ENCODE results near the gene PITPNC1. TPM values are rescaled to one million over a fixed set of nuclear protein-coding genes. Genes with fewer than 3 reads are reported as not detected.
A peak's percentile ranks its signal among the peaks of the same experiment; 100 is the strongest.

PITPNC1 gene
- total and polyA plus RNA-seq, 4 experiments from 2014 or later: 68.4 to 124 (median 89.9) TPM

- peaks cover 9% of the 10 kb centered on the region for H3K36me3 ChIP-seq (ENCODE audit: insufficient read depth, low read length)
- H3K4me3 ChIP-seq (ENCODE audit: low read length in 2 of 2): no peak overlapping the region
- H3K4me1 Mint-ChIP-seq: peaks cover 6 to 11% (median 10%) of the 10 kb centered on the region in 4 donors
- POLR2A ChIA-PET (ENCODE audit: partially characterized antibody): no interaction called here
- intact Hi-C loops (cut with micrococcal nuclease): no loop called here
- no peaks in the 10 kb centered on the region for H3K4me1 ChIP-seq (ENCODE audit: insufficient read depth, low read length)
- H3K36me3 Mint-ChIP-seq: peaks cover 46 to 58% of the 10 kb centered on the region in 2 donors
- H3K9me3 Mint-ChIP-seq: peaks cover 0 to 11% (median 2%) of the 10 kb centered on the region in 8 donors
- CTCF ChIA-PET (ENCODE audit: partially characterized antibody): interaction anchor here (1.5 kb wide), 1 partner anchor 283 kb away, joined by 5 read pairs; no protein-coding TSS in a partner anchor
- no peak overlapping the region for H3K27ac ChIP-seq (ENCODE audit: low read depth, low read length)
- H3K27me3 ChIP-seq (ENCODE audit: insufficient read depth, low read length): no peaks in the 10 kb centered on the region
- H3K4me3 Mint-ChIP-seq: no peak overlapping the region
- no peaks in the 10 kb centered on the region for H3K27me3 Mint-ChIP-seq
- peak overlapping the region in 3 of 7 donors; percentile 52 to 82 (median 58) for H3K27ac Mint-ChIP-seq
- no peak for DNase-seq
- no peaks in the 10 kb centered on the region for H3K9me3 ChIP-seq (ENCODE audit: control insufficient read depth in 1 of 2, low read length in 2 of 2)
Observed at GRCh38 chr17:67656494-67657203, 279.6 kb downstream of the PITPNC1 start.

GRCh38 chr17:67657596-67657995 lies 280.5 kb downstream of the PITPNC1 start:
- Histone ChIP-seq H3K4me1 (ENCODE audit: insufficient read depth, low read length) (no peaks in the 10 kb centered on the region), H3K27me3 (ENCODE audit: insufficient read depth, low read length) (no peaks in the 10 kb centered on the region), H3K27ac (ENCODE audit: low read depth, low read length) (no peak overlapping the region), H3K4me3 (ENCODE audit: low read length in 2 of 2) (no peak overlapping the region), H3K36me3 (ENCODE audit: insufficient read depth, low read length) (peaks cover 9% of the 10 kb centered on the region), H3K9me3 (ENCODE audit: control insufficient read depth in 1 of 2, low read length in 2 of 2) (no peaks in the 10 kb centered on the region)
- H3K4me3 Mint-ChIP-seq: peak overlapping the region in 1 of 8 donors; percentile 22
- peaks cover 0 to 11% (median 2%) of the 10 kb centered on the region in 8 donors for H3K9me3 Mint-ChIP-seq
- CTCF ChIA-PET (ENCODE audit: partially characterized antibody): interaction anchor here (1.5 kb wide), 1 partner anchor 284 kb away, joined by 5 read pairs; no protein-coding TSS in a partner anchor
- no peaks in the 10 kb centered on the region for H3K27me3 Mint-ChIP-seq
- intact Hi-C loops (cut with micrococcal nuclease): no loop called here
- no peak for DNase-seq
- H3K27ac Mint-ChIP-seq: peak overlapping the region in 1 of 7 donors; percentile 36
- peaks cover 6 to 11% (median 10%) of the 10 kb centered on the region in 4 donors for H3K4me1 Mint-ChIP-seq
- H3K36me3 Mint-ChIP-seq: peaks cover 42 to 56% of the 10 kb centered on the region in 2 donors
- POLR2A ChIA-PET (ENCODE audit: partially characterized antibody): no interaction called here

- Histone ChIP-seq H3K4me1 (ENCODE audit: insufficient read depth, low read length) (no peaks in the 10 kb centered on the region), H3K36me3 (ENCODE audit: insufficient read depth, low read length) (peaks cover 8% of the 10 kb centered on the region), H3K27ac (ENCODE audit: low read depth, low read length) (no peak overlapping the region), H3K9me3 (ENCODE audit: control insufficient read depth in 1 of 2, low read length in 2 of 2) (no peaks in the 10 kb centered on the region), H3K27me3 (ENCODE audit: insufficient read depth, low read length) (no peaks in the 10 kb centered on the region), H3K4me3 (ENCODE audit: low read length in 2 of 2) (no peak overlapping the region)
- DNase-seq: no peak
- Mint-ChIP-seq H3K4me1 (peaks cover 6 to 11% (median 10%) of the 10 kb centered on the region in 4 donors), H3K9me3 (peaks cover 0 to 11% (median 2%) of the 10 kb centered on the region in 8 donors), H3K27ac (peak overlapping the region in 5 of 7 donors; percentile 19 to 74 (median 44)), H3K36me3 (peaks cover 41 to 54% of the 10 kb centered on the region in 2 donors), H3K27me3 (no peaks in the 10 kb centered on the region), H3K4me3 (peak overlapping the region in 1 of 8 donors; percentile 22)
- ChIA-PET CTCF (ENCODE audit: partially characterized antibody) (interaction anchor here (1.5 kb wide), 1 partner anchor 284 kb away, joined by 5 read pairs; no protein-coding TSS in a partner anchor), POLR2A (ENCODE audit: partially characterized antibody) (no interaction called here)
- intact Hi-C loops (cut with micrococcal nuclease): no loop called here
Observed at GRCh38 chr17:67658265-67658664, 281.2 kb downstream of the PITPNC1 start.

- H3K27ac Mint-ChIP-seq: peak overlapping the region in 4 of 7 donors; percentile 38 to 74 (median 62)
- no peaks in the 10 kb centered on the region for H3K9me3 ChIP-seq (ENCODE audit: control insufficient read depth in 1 of 2, low read length in 2 of 2)
- POLR2A ChIA-PET (ENCODE audit: partially characterized antibody): no interaction called here
- H3K4me1 ChIP-seq (ENCODE audit: insufficient read depth, low read length): no peaks in the 10 kb centered on the region
- CTCF ChIA-PET (ENCODE audit: partially characterized antibody): interaction anchor here (0.8 kb wide), 1 partner anchor 8 kb away, joined by 3 read pairs; no protein-coding TSS in a partner anchor
- intact Hi-C loops (cut with micrococcal nuclease): no loop called here
- no peak overlapping the region for H3K27ac ChIP-seq (ENCODE audit: low read depth, low read length)
- H3K9me3 Mint-ChIP-seq: peaks cover 0 to 11% (median 2%) of the 10 kb centered on the region in 8 donors
- no peaks in the 10 kb centered on the region for H3K27me3 ChIP-seq (ENCODE audit: insufficient read depth, low read length)
- DNase-seq: peak in 1 of 5 donors; percentile 6
- H3K36me3 ChIP-seq (ENCODE audit: insufficient read depth, low read length): peaks cover under 1% of the 10 kb centered on the region
- peaks cover 6 to 11% (median 10%) of the 10 kb centered on the region in 4 donors for H3K4me1 Mint-ChIP-seq
- H3K36me3 Mint-ChIP-seq: peaks cover 35 to 49% of the 10 kb centered on the region in 2 donors
- no peak overlapping the region for H3K4me3 ChIP-seq (ENCODE audit: low read length in 2 of 2)
- H3K4me3 Mint-ChIP-seq: no peak overlapping the region
- no peaks in the 10 kb centered on the region for H3K27me3 Mint-ChIP-seq
Observed at GRCh38 chr17:67659028-67659427, 281.9 kb downstream of the PITPNC1 start.

- H3K9me3 ChIP-seq (ENCODE audit: control insufficient read depth in 1 of 2, low read length in 2 of 2): no peaks in the 10 kb centered on the region
- intact Hi-C loops (cut with micrococcal nuclease): no loop called here
- no peaks in the 10 kb centered on the region for H3K4me1 ChIP-seq (ENCODE audit: insufficient read depth, low read length)
- peaks cover 30 to 40% of the 10 kb centered on the region in 2 donors for H3K36me3 Mint-ChIP-seq
- H3K27ac ChIP-seq (ENCODE audit: low read depth, low read length): no peak overlapping the region
- no peak overlapping the region for H3K4me3 Mint-ChIP-seq
- peaks cover 3% of the 10 kb centered on the region for H3K36me3 ChIP-seq (ENCODE audit: insufficient read depth, low read length)
- peak overlapping the region in 2 of 7 donors; percentile 32 to 39 for H3K27ac Mint-ChIP-seq
- CTCF ChIA-PET (ENCODE audit: partially characterized antibody): no interaction called here
- no peak overlapping the region for H3K4me3 ChIP-seq (ENCODE audit: low read length in 2 of 2)
- POLR2A ChIA-PET (ENCODE audit: partially characterized antibody): no interaction called here
- no peaks in the 10 kb centered on the region for H3K27me3 ChIP-seq (ENCODE audit: insufficient read depth, low read length)
- H3K4me1 Mint-ChIP-seq: peaks cover 7 to 14% (median 10%) of the 10 kb centered on the region in 4 donors
- no peak for DNase-seq
- H3K27me3 Mint-ChIP-seq: no peaks in the 10 kb centered on the region
- peaks cover 0 to 11% (median 0%) of the 10 kb centered on the region in 8 donors for H3K9me3 Mint-ChIP-seq
Observed at GRCh38 chr17:67662712-67663111, 285.6 kb downstream of the PITPNC1 start.

- Histone ChIP-seq H3K4me3 (ENCODE audit: low read length in 2 of 2) (no peak overlapping the region), H3K36me3 (ENCODE audit: insufficient read depth, low read length) (peaks cover 3% of the 10 kb centered on the region), H3K9me3 (ENCODE audit: control insufficient read depth in 1 of 2, low read length in 2 of 2) (no peaks in the 10 kb centered on the region), H3K27me3 (ENCODE audit: insufficient read depth, low read length) (no peaks in the 10 kb centered on the region), H3K27ac (ENCODE audit: low read depth, low read length) (no peak overlapping the region), H3K4me1 (ENCODE audit: insufficient read depth, low read length) (no peaks in the 10 kb centered on the region)
- intact Hi-C loops (cut with micrococcal nuclease): no loop called here
- peaks cover 7 to 14% (median 9%) of the 10 kb centered on the region in 4 donors for H3K4me1 Mint-ChIP-seq
- no peak overlapping the region for H3K4me3 Mint-ChIP-seq
- no peaks in the 10 kb centered on the region for H3K27me3 Mint-ChIP-seq
- DNase-seq: no peak
- peaks cover 34 to 39% of the 10 kb centered on the region in 2 donors for H3K36me3 Mint-ChIP-seq
- ChIA-PET POLR2A (ENCODE audit: partially characterized antibody) (no interaction called here), CTCF (ENCODE audit: partially characterized antibody) (interaction anchor here (1.7 kb wide), 1 partner anchor 288 kb away, joined by 4 read pairs; no protein-coding TSS in a partner anchor)
- no peak overlapping the region for H3K27ac Mint-ChIP-seq
- H3K9me3 Mint-ChIP-seq: peaks cover 0 to 7% (median 1%) of the 10 kb centered on the region in 8 donors
Observed at GRCh38 chr17:67663457-67663856, 286.4 kb downstream of the PITPNC1 start.

- H3K9me3 Mint-ChIP-seq: peaks cover 0 to 3% (median 0%) of the 10 kb centered on the region in 8 donors
- Histone ChIP-seq H3K36me3 (ENCODE audit: insufficient read depth, low read length) (peaks cover 10% of the 10 kb centered on the region), H3K27ac (ENCODE audit: low read depth, low read length) (no peak overlapping the region), H3K4me1 (ENCODE audit: insufficient read depth, low read length) (no peaks in the 10 kb centered on the region), H3K9me3 (ENCODE audit: control insufficient read depth in 1 of 2, low read length in 2 of 2) (no peaks in the 10 kb centered on the region), H3K27me3 (ENCODE audit: insufficient read depth, low read length) (no peaks in the 10 kb centered on the region), H3K4me3 (ENCODE audit: low read length in 2 of 2) (no peak overlapping the region)
- H3K27ac Mint-ChIP-seq: no peak overlapping the region
- H3K4me3 Mint-ChIP-seq: no peak overlapping the region
- H3K27me3 Mint-ChIP-seq: no peaks in the 10 kb centered on the region
- ChIA-PET POLR2A (ENCODE audit: partially characterized antibody) (interaction anchor here (0.7 kb wide), 1 partner anchor 14 kb away, joined by 3 read pairs; no protein-coding TSS in a partner anchor), CTCF (ENCODE audit: partially characterized antibody) (no interaction called here)
- peaks cover 0 to 7% (median 2%) of the 10 kb centered on the region in 4 donors for H3K4me1 Mint-ChIP-seq
- DNase-seq: no peak
- intact Hi-C loops (cut with micrococcal nuclease): no loop called here
- H3K36me3 Mint-ChIP-seq: peaks cover 34 to 36% of the 10 kb centered on the region in 2 donors
Observed at GRCh38 chr17:67666028-67666427, 288.9 kb downstream of the PITPNC1 start.

All from CD4-positive, alpha-beta memory T cell (primary cell).